HCT116 (cell line): ENCODE measurements around the gene RASL11B.

Source experiments
- CEBPB ChIP-seq: IDR thresholded peaks from 2 replicates; pipeline ENCODE4 v1.6.1; 2012; ENCODE audit warnings: low read depth
- CTCF ChIP-seq, 3 experiments: fragments of 200-600 bp in 1 of 3; sonication (generic) in 1 of 3; IDR thresholded peaks in 2 of 3; conservative IDR thresholded peaks in 1 of 3; 2 replicates each; pipeline ENCODE4 v1.5.1; 2012 to 2017; ENCODE audit warnings: low read depth in 2 of 3, low read length in 2 of 3, antibody characterized with exemption in 1 of 3, borderline replicate concordance in 1 of 3, control low read depth in 1 of 3, mild to moderate bottlenecking in 1 of 3, mixed read lengths in 1 of 3, mixed run types in 1 of 3, moderate library complexity in 1 of 3; ENCODE audit not compliant: insufficient read depth in 1 of 3
- EZH2 ChIP-seq: fragments of 200-600 bp; sonication (generic); IDR thresholded peaks from 2 replicates; pipeline ENCODE4 v1.6.1; 2017; ENCODE audit warnings: antibody characterized with exemption, mixed run types
- EZH2phosphoT487 ChIP-seq: fragments of 200-600 bp; IDR thresholded peaks from 2 replicates; pipeline ENCODE4 v1.6.1; 2018; ENCODE audit warnings: antibody characterized with exemption, borderline replicate concordance
- MAX ChIP-seq: IDR thresholded peaks from 2 replicates; pipeline ENCODE4 v1.6.1; 2012
- POLR2A ChIP-seq: IDR thresholded peaks from 2 replicates; pipeline ENCODE4 v1.7.0; 2011; ENCODE audit warnings: borderline replicate concordance; ENCODE audit not compliant: insufficient read depth, insufficient read length; ENCODE audit errors: extremely low read depth
- POLR2AphosphoS5 ChIP-seq: IDR thresholded peaks from 2 replicates; pipeline ENCODE4 v1.6.1; 2011; ENCODE audit warnings: mild to moderate bottlenecking, low read depth, low read length, moderate library complexity
- REST ChIP-seq: IDR thresholded peaks from 2 replicates; pipeline ENCODE4 v1.6.1; 2012; ENCODE audit warnings: low read depth
- SIN3A ChIP-seq: IDR thresholded peaks from 2 replicates; pipeline ENCODE4 v1.6.1; 2012; ENCODE audit warnings: low read depth
- YY1 ChIP-seq: IDR thresholded peaks from 2 replicates; pipeline ENCODE4 v1.6.1; 2011; ENCODE audit warnings: low read length, low read depth, moderate library complexity, mild to moderate bottlenecking; ENCODE audit not compliant: insufficient replicate concordance; ENCODE audit errors: extremely low read depth

GRCh38 chr4:52890521-52890791 is 28.3 kb downstream of the RASL11B start:
- TF ChIP-seq CTCF (IDR thresholded peaks at IDR 0.05 in 2 of 3, conservative IDR thresholded peaks at IDR 0.05 in 1 of 3; ENCODE audit: borderline replicate concordance in 1 of 3, insufficient read depth in 1 of 3, low read depth in 2 of 3, low read length in 2 of 3) (no peak), REST (no peak), CEBPB (no peak), EZH2 (no peak), MAX (no peak), YY1 (no peak), SIN3A (no peak), POLR2AphosphoS5 (no peak), POLR2A (no peak), EZH2phosphoT487 (no peak)
